Coronary artery (tissue), 2 donors: ENCODE measurements around the gene MMP19.

Experiments
- DNase-seq: peaks from one replicate; pipeline ENCODE4 v3.0.0-alpha.2; 2017; ENCODE audit warnings: low spot score
- H3K27ac ChIP-seq, 2 donors: fragments of 200-600 bp; sonication (generic); one replicate each; pipeline ENCODE4 v1.5.1; 2016 to 2019
- H3K4me3 ChIP-seq: fragments of 200-600 bp; sonication (generic); 2 replicates; pipeline ENCODE4 v1.5.1; 2016; ENCODE audit warnings: mild to moderate bottlenecking, moderate library complexity
- TF ChIP-seq, protein P1 (sequence below): fragments of 200-600 bp; sonication (generic); IDR thresholded peaks from one replicate; pipeline ENCODE4 v1.5.1; 2019; ENCODE audit warnings: antibody characterized with exemption

The MMP19 gene

DNA sequence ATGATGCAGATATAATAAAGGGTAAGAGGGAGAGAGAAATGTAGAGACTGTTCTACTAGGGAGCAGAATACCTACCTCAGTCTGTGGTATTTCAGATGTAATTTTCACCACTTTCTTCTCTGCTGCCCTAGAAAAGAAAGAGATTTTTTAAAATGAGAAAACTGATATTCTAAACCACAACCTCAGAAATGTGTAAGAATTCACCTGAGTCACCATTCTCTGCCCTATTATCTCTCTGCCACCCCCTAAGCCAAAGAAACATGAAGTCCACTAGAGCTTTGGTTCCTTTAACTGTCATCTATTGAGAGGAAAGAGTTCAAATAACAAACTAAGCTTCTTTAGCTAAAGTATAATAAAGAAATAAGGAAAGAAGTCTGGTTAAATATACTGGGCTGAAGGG lies 46.8 kb downstream of the MMP19 start:
- TF ChIP-seq, protein P1, sequence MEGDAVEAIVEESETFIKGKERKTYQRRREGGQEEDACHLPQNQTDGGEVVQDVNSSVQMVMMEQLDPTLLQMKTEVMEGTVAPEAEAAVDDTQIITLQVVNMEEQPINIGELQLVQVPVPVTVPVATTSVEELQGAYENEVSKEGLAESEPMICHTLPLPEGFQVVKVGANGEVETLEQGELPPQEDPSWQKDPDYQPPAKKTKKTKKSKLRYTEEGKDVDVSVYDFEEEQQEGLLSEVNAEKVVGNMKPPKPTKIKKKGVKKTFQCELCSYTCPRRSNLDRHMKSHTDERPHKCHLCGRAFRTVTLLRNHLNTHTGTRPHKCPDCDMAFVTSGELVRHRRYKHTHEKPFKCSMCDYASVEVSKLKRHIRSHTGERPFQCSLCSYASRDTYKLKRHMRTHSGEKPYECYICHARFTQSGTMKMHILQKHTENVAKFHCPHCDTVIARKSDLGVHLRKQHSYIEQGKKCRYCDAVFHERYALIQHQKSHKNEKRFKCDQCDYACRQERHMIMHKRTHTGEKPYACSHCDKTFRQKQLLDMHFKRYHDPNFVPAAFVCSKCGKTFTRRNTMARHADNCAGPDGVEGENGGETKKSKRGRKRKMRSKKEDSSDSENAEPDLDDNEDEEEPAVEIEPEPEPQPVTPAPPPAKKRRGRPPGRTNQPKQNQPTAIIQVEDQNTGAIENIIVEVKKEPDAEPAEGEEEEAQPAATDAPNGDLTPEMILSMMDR, result no peak

DNA sequence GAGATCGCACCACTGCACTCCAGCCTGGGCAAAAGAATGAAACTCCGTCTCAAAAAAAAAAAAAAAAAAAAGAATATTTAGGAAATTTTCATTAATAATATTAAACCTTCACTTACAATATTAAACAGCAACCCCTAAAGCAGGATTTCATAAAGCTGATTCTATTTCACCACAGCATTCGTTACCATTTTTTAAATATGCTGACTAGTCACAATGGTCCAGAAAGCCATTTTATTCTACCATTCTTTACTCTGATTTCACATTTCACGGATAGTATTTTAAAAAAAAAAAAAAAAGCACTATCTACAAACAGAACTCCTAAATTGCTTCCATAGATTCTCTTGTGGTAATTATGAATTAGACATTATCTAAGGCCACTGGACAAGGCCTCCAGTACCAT lies 52.8 kb downstream of the MMP19 start:
- DNase-seq, result no peak
- no peak overlapping the region for H3K27ac ChIP-seq
- H3K4me3 ChIP-seq, result no peak overlapping the region
- TF ChIP-seq, protein P1, result no peak

More for the DNA sequence above, 46.8 kb downstream of the MMP19 start:
- no peak overlapping the region for H3K4me3 ChIP-seq
- no peak for DNase-seq
- H3K27ac ChIP-seq, result no peak overlapping the region

DNA sequence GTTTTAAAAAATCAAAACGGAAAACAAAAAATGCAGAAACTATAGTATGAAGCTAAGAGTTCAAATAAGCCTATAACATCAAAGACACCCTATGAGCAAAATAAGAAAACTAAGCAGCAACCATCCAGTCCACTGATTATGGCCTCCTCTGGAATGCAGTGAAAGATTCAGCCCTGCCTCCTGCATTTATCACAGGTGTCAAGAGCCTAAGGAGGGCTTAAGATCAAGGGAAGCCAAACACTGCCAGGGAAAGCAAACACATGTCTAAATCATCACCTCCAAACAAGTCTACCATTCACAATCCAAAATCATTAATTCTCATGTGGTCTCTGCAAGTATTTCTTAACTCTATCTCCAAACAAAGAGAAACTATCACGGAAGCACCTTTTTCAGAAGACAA lies 53.6 kb downstream of the MMP19 start:
- no peak overlapping the region for H3K4me3 ChIP-seq
- no peak overlapping the region for H3K27ac ChIP-seq
- TF ChIP-seq, protein P1, result no peak
- no peak for DNase-seq

DNA sequence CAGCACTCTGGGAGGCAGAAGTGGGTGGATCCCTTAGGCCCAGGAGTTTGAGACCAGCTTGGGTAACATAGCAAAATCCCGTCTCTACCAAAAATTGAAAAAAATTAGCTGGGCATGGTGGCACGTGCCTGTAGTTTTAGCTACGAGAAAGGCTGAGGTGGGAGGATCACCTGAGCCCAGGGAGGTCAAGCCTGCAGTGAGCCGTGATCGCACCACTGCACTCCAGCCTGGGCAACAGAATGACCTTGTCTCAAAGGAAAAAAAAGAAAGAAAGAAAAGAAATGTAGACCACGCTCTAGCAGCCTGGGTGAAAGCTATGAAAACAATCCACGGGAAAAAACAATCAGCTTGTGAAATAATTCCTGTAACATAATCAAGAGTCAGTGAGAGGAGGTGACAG lies 54.2 kb downstream of the MMP19 start:
- TF ChIP-seq, protein P1, result no peak
- DNase-seq, result no peak
- no peak overlapping the region for H3K4me3 ChIP-seq
- no peak overlapping the region for H3K27ac ChIP-seq
